ENCODE results near the gene MAPKAPK3.

Gene MAPKAPK3

GRCh38 chr3:50581459-50581842 is 35.5 kb upstream of the MAPKAPK3 start:
- H3K27me3 ChIP-seq (ENCODE audit: control insufficient read depth, low read length) = no peaks in the 10 kb centered on the region
- TF ChIP-seq CTCF (IDR thresholded peaks at IDR 0.05; ENCODE audit: low read depth, low read length, poor library complexity, severe bottlenecking) (no peak), EZH2phosphoT487 (IDR thresholded peaks at IDR 0.05; ENCODE audit: borderline replicate concordance, low read length) (no peak)
- H3K9me3 ChIP-seq (ENCODE audit: control insufficient read depth, insufficient read depth, low read length) = no peaks in the 10 kb centered on the region
- no peaks in the 10 kb centered on the region for H3K4me1 ChIP-seq (ENCODE audit: control insufficient read depth, low read length)
- no peaks in the 10 kb centered on the region for H4K20me1 ChIP-seq (ENCODE audit: control insufficient read depth, insufficient read depth, low read depth, low read length)
- no peak overlapping the region for H3K4me2 ChIP-seq (ENCODE audit: low read length)
- H3F3A ChIP-seq (ENCODE audit: control insufficient read depth, insufficient read depth) = no peaks in the 10 kb centered on the region
- H3K27ac ChIP-seq (ENCODE audit: low read depth, low read length) = no peak overlapping the region
- no peaks in the 10 kb centered on the region for H3K36me3 ChIP-seq (ENCODE audit: control insufficient read depth, low read length)
- no peak overlapping the region for H3K4me3 ChIP-seq (ENCODE audit: low read length)
- H3K9me2 ChIP-seq (replicated peaks; ENCODE audit: control insufficient read depth, low read length) = no peaks in the 10 kb centered on the region
- H3K79me2 ChIP-seq (ENCODE audit: control insufficient read depth, low read length) = no peaks in the 10 kb centered on the region

- TF ChIP-seq CTCF (IDR thresholded peaks at IDR 0.05; ENCODE audit: low read depth, low read length, poor library complexity, severe bottlenecking) (no peak), EZH2phosphoT487 (IDR thresholded peaks at IDR 0.05; ENCODE audit: borderline replicate concordance, low read length) (no peak)
- Histone ChIP-seq H3K36me3 (ENCODE audit: control insufficient read depth, low read length) (no peaks in the 10 kb centered on the region), H3K4me1 (ENCODE audit: control insufficient read depth, low read length) (no peaks in the 10 kb centered on the region), H3K9me3 (ENCODE audit: control insufficient read depth, insufficient read depth, low read length) (no peaks in the 10 kb centered on the region), H3K4me3 (ENCODE audit: low read length) (no peak overlapping the region), H3K79me2 (ENCODE audit: control insufficient read depth, low read length) (no peaks in the 10 kb centered on the region), H3K4me2 (ENCODE audit: low read length) (no peak overlapping the region), H3K27ac (ENCODE audit: low read depth, low read length) (no peak overlapping the region), H3F3A (ENCODE audit: control insufficient read depth, insufficient read depth) (no peaks in the 10 kb centered on the region), H4K20me1 (ENCODE audit: control insufficient read depth, insufficient read depth, low read depth, low read length) (no peaks in the 10 kb centered on the region), H3K27me3 (ENCODE audit: control insufficient read depth, low read length) (peaks cover under 1% of the 10 kb centered on the region; the same call in 1 of the 2 replicates), H3K9me2 (replicated peaks; ENCODE audit: control insufficient read depth, low read length) (no peaks in the 10 kb centered on the region)
Observed at GRCh38 chr3:50582083-50582482, 34.9 kb upstream of the MAPKAPK3 start.

- no peak for TF ChIP-seq EZH2phosphoT487 (IDR thresholded peaks at IDR 0.05; ENCODE audit: borderline replicate concordance, low read length)
- no peak for TF ChIP-seq CTCF (IDR thresholded peaks at IDR 0.05; ENCODE audit: low read depth, low read length, poor library complexity, severe bottlenecking)
- H3K4me1 ChIP-seq (ENCODE audit: control insufficient read depth, low read length) = no peaks in the 10 kb centered on the region
- no peaks in the 10 kb centered on the region for H3K9me3 ChIP-seq (ENCODE audit: control insufficient read depth, insufficient read depth, low read length)
- no peak overlapping the region for H3K4me3 ChIP-seq (ENCODE audit: low read length)
- no peaks in the 10 kb centered on the region for H3K36me3 ChIP-seq (ENCODE audit: control insufficient read depth, low read length)
- H3K79me2 ChIP-seq (ENCODE audit: control insufficient read depth, low read length) = no peaks in the 10 kb centered on the region
- H3K27ac ChIP-seq (ENCODE audit: low read depth, low read length) = no peak overlapping the region
- no peaks in the 10 kb centered on the region for H4K20me1 ChIP-seq (ENCODE audit: control insufficient read depth, insufficient read depth, low read depth, low read length)
- no peaks in the 10 kb centered on the region for H3K9me2 ChIP-seq (replicated peaks; ENCODE audit: control insufficient read depth, low read length)
- no peaks in the 10 kb centered on the region for H3F3A ChIP-seq (ENCODE audit: control insufficient read depth, insufficient read depth)
- peaks cover 15% of the 10 kb centered on the region for H3K27me3 ChIP-seq (ENCODE audit: control insufficient read depth, low read length)
- no peak overlapping the region for H3K4me2 ChIP-seq (ENCODE audit: low read length)
Observed at GRCh38 chr3:50583897-50584296, 33.1 kb upstream of the MAPKAPK3 start.

- Histone ChIP-seq H3K4me1 (ENCODE audit: control insufficient read depth, low read length) (no peaks in the 10 kb centered on the region), H3K27me3 (ENCODE audit: control insufficient read depth, low read length) (peaks cover 15% of the 10 kb centered on the region), H3K27ac (ENCODE audit: low read depth, low read length) (no peak overlapping the region), H3F3A (ENCODE audit: control insufficient read depth, insufficient read depth) (no peaks in the 10 kb centered on the region), H3K9me3 (ENCODE audit: control insufficient read depth, insufficient read depth, low read length) (no peaks in the 10 kb centered on the region), H3K4me3 (ENCODE audit: low read length) (no peak overlapping the region), H3K79me2 (ENCODE audit: control insufficient read depth, low read length) (no peaks in the 10 kb centered on the region), H3K4me2 (ENCODE audit: low read length) (no peak overlapping the region), H4K20me1 (ENCODE audit: control insufficient read depth, insufficient read depth, low read depth, low read length) (no peaks in the 10 kb centered on the region), H3K9me2 (replicated peaks; ENCODE audit: control insufficient read depth, low read length) (no peaks in the 10 kb centered on the region), H3K36me3 (ENCODE audit: control insufficient read depth, low read length) (no peaks in the 10 kb centered on the region)
- TF ChIP-seq EZH2phosphoT487 (IDR thresholded peaks at IDR 0.05; ENCODE audit: borderline replicate concordance, low read length) (no peak), CTCF (IDR thresholded peaks at IDR 0.05; ENCODE audit: low read depth, low read length, poor library complexity, severe bottlenecking) (no peak)
Observed at GRCh38 chr3:50584391-50584790, 32.6 kb upstream of the MAPKAPK3 start.

Measured in DOHH2 (cell line).